ENCODE measurements around the gene DYSF.

GRCh38 chr2:71612581-71613402 is 159.4 kb downstream of the DYSF start:
- TF ChIP-seq POLR2A (IDR thresholded peaks at IDR 0.05; ENCODE audit: low read depth, low read length) (no peak), POLR2AphosphoS5 (IDR thresholded peaks at IDR 0.05; ENCODE audit: low read depth, low read length) (no peak), TAF1 (IDR thresholded peaks at IDR 0.05; ENCODE audit: borderline replicate concordance, low read depth, low read length) (no peak)
